HepG2 (cell line): ENCODE results near the gene LINC00632. TPM values are rescaled to one million over a fixed set of nuclear protein-coding genes. Genes with fewer than 3 reads are reported as not detected.

Source experiments
- ATAC-seq: fragments of 200-7000 bp; cut with Tn5 transposase; 3 replicates; pipeline ENCODE4 v1.9.1; 2020; ENCODE audit warnings: mild to moderate bottlenecking, moderate library complexity
- BruUV-seq: library from RNA; stranded (reverse); fragments of 400-500 nt; replicated peaks from 2 replicates; lab custom pipeline; 2021; lab: Mats Ljungman, UMichigan
- CTCF ChIA-PET: fragments of 300-600 bp; formaldehyde crosslinking; extraction: SDS; loops from one replicate; lab custom pipeline; 2021; ENCODE audit warnings: low total read pairs, inconsistent platforms, low intra/inter-chr PET ratio; lab: Yijun Ruan, JAX
- POLR2A ChIA-PET: fragments of 350-600 bp; sonication (Branson Sonifier 250); formaldehyde crosslinking; loops from one replicate; lab custom pipeline; 2020; ENCODE audit warnings: antibody characterized with exemption, inconsistent platforms; lab: Yijun Ruan, JAX
- DNase-seq: peaks from one replicate; pipeline ENCODE4 v3.0.0-alpha.2; 2015; ENCODE audit warnings: low spot score
- FAIRE-seq: peaks from 3 replicates; lab custom pipeline; 2011; peaks lifted over from hg19 to GRCh38; lab: Jason Lieb, UNC
- H2AFZ ChIP-seq: one replicate; pipeline ENCODE4 v1.6.1; 2011; ENCODE audit warnings: low read length, inconsistent platforms
- H3K27ac ChIP-seq: fragments of 300-600 bp; 3 replicates; pipeline ENCODE4 v1.8.0; 2011; ENCODE audit warnings: mixed run types, mild to moderate bottlenecking, mixed read lengths, low read length, inconsistent platforms; ENCODE audit not compliant: insufficient read depth; ENCODE audit errors: extremely low read length
- H3K27me3 ChIP-seq, 2 experiments: fragments of 200-600 bp in 1 of 2; 2 replicates in 1 of 2; 3 replicates in 1 of 2; pipeline versions ENCODE4 v1.6.0 to v1.8.0; 2011; ENCODE audit warnings: low read length in 2 of 2, mild to moderate bottlenecking in 2 of 2, moderate library complexity in 2 of 2, inconsistent platforms in 1 of 2; ENCODE audit not compliant: insufficient read depth in 2 of 2, control insufficient read depth in 1 of 2
- H3K36me3 ChIP-seq, 2 experiments: fragments of 200-600 bp in 1 of 2; replicated peaks in 1 of 2; 2 replicates in 1 of 2; 3 replicates in 1 of 2; pipeline versions ENCODE4 v1.5.1 to v1.8.0; 2011; ENCODE audit warnings: low read length in 2 of 2, inconsistent platforms in 1 of 2; ENCODE audit not compliant: insufficient read depth in 2 of 2, control insufficient read depth in 1 of 2
- H3K4me1 ChIP-seq: 2 replicates; pipeline ENCODE4 v1.5.1; 2012; ENCODE audit warnings: low read length, inconsistent platforms; ENCODE audit not compliant: insufficient read depth
- H3K4me2 ChIP-seq: 2 replicates; pipeline ENCODE4 v1.6.0; 2011; ENCODE audit warnings: low read depth, low read length, inconsistent platforms
- H3K4me3 ChIP-seq, 3 experiments: fragments of 200-600 bp in 1 of 3; sonication (generic), shearing (Covaris generic) in 1 of 3; replicated peaks in 1 of 3; 2 replicates each; pipeline ENCODE4 v1.5.1; 2011 to 2016; ENCODE audit warnings: low read length in 3 of 3, inconsistent platforms in 2 of 3, low read depth in 2 of 3, mild to moderate bottlenecking in 2 of 3, control low read depth in 1 of 3, mixed read lengths in 1 of 3; ENCODE audit not compliant: insufficient read depth in 1 of 3
- H3K79me2 ChIP-seq: one replicate; pipeline ENCODE4 v1.6.1; 2011; ENCODE audit warnings: low read length, inconsistent platforms; ENCODE audit not compliant: insufficient read depth
- H3K9ac ChIP-seq: 2 replicates; pipeline ENCODE4 v1.6.0; 2011; ENCODE audit warnings: mild to moderate bottlenecking, low read depth, low read length, inconsistent platforms; ENCODE audit not compliant: insufficient read depth
- H3K9me3 ChIP-seq: 2 replicates; pipeline ENCODE4 v1.5.1; 2012; ENCODE audit warnings: mild to moderate bottlenecking, low read length
- H4K20me1 ChIP-seq: 2 replicates; pipeline ENCODE4 v1.6.0; 2011; ENCODE audit warnings: inconsistent platforms, mild to moderate bottlenecking, low read length, moderate library complexity; ENCODE audit not compliant: insufficient read depth
- ARNT ChIP-seq: fragments of 450-650 bp; IDR thresholded peaks from 2 replicates; pipeline ENCODE4 v1.6.1; 2017
- MIER3 ChIP-seq: IDR thresholded peaks from 2 replicates; pipeline ENCODE4 v1.6.1; 2016; ENCODE audit warnings: missing compliant biosample characterization, borderline replicate concordance
- MLLT10 ChIP-seq: sonication (generic); formaldehyde crosslinking; IDR thresholded peaks from 2 replicates; pipeline ENCODE4 v1.4.0; 2020; ENCODE audit warnings: missing genetic modification reagents
- WIZ ChIP-seq: sonication (generic); formaldehyde crosslinking; IDR thresholded peaks from 2 replicates; pipeline ENCODE4 v1.5.1; 2020; ENCODE audit warnings: mild to moderate bottlenecking, missing genetic modification reagents
- ZNF281 ChIP-seq: sonication (generic); formaldehyde crosslinking; IDR thresholded peaks from 2 replicates; pipeline ENCODE4 v1.4.0; 2020; ENCODE audit warnings: missing genetic modification reagents, borderline replicate concordance
- ZNF605 ChIP-seq: sonication (generic); formaldehyde crosslinking; IDR thresholded peaks from 2 replicates; pipeline ENCODE4 v1.8.0; 2022; ENCODE audit warnings: mild to moderate bottlenecking, missing genetic modification reagents
- WGBS: methylation state at CpG from one replicate; pipeline ENCODE4 v1.1.6; 2017; ENCODE audit warnings: low lambda C conversion rate; 5-methylcytosine and 5-hydroxymethylcytosine counted together
- in situ Hi-C: cut with HindIII; loops from 2 replicates; pipeline ENCODE4 v1.10.0; 2017; ENCODE audit warnings: low pct_unique_long_range_greater_than_20kb; ENCODE audit not compliant: extremely low pct_ligation_motif_present
- intact Hi-C: fragments of 100-400 bp; cut with micrococcal nuclease; formaldehyde crosslinking; loops from one replicate; pipeline ENCODE4 v1.10.0; 2022; ENCODE audit not compliant: unreplicated experiment
- polyA plus RNA-seq, 8 experiments: library from polyadenylated mRNA; depleted of rRNA in 3 of 8; stranded (reverse) in 7 of 8; unstranded in 1 of 8; fragments of >200 nt; fragmentation: Illumina TruSeq in 4 of 8; extraction: Trizol in 4 of 8; gene quantifications; 2 replicates each; pipeline versions ENCODE4 v1.2.1 to v1.2.3, GENCODE V29; 2011 to 2016; ENCODE audit warnings: low read depth in 4 of 8, missing spikeins in 1 of 8, mixed read lengths in 1 of 8; ENCODE audit not compliant: insufficient read depth in 1 of 8
- total RNA-seq, 5 experiments: library from RNA; depleted of rRNA; stranded (reverse); fragments of >200 nt; fragmentation: Illumina TruSeq; extraction: Trizol; gene quantifications; 2 replicates each; pipeline ENCODE4 v1.2.3, GENCODE V29; 2016; ENCODE audit warnings: low read depth in 1 of 5
- TF ChIP-seq, protein P1 (sequence below): sonication (generic); formaldehyde crosslinking; IDR thresholded peaks from 2 replicates; pipeline ENCODE4 v1.5.1; 2020; ENCODE audit warnings: missing genetic modification reagents, mild to moderate bottlenecking, borderline replicate concordance
- TF ChIP-seq, protein P2 (sequence below): sonication (generic); formaldehyde crosslinking; IDR thresholded peaks from 2 replicates; pipeline ENCODE4 v1.5.1; 2020; ENCODE audit warnings: mild to moderate bottlenecking, missing genetic modification reagents, moderate library complexity
- TF ChIP-seq, protein P3 (sequence below): sonication (generic); formaldehyde crosslinking; conservative IDR thresholded peaks from 2 replicates; pipeline ENCODE4 v1.4.0; 2020; ENCODE audit warnings: missing genetic modification reagents

LINC00632 gene
- total and polyA plus RNA-seq, 2 of the 13 experiments (the other 11 are each of a cell fraction or from before 2014, with no cell fraction given), result 0.13 TPM; not detected in 1

GRCh38 chrX:140804292-140804691 lies 94.7 kb downstream of the LINC00632 start:
- no peak overlapping the region for H3K9ac ChIP-seq
- ATAC-seq (no peak), DNase-seq (no peak), FAIRE-seq (no peak)
- in situ Hi-C loops (no loop called here), intact Hi-C loops (no loop called here)
- no peaks in the 10 kb centered on the region for H4K20me1 ChIP-seq
- no TSS peak for BruUV-seq
- H3K4me3 ChIP-seq, result no peak overlapping the region
- no peaks in the 10 kb centered on the region for H3K4me1 ChIP-seq
- no peak overlapping the region for H3K4me2 ChIP-seq
- TF ChIP-seq, protein P1, sequence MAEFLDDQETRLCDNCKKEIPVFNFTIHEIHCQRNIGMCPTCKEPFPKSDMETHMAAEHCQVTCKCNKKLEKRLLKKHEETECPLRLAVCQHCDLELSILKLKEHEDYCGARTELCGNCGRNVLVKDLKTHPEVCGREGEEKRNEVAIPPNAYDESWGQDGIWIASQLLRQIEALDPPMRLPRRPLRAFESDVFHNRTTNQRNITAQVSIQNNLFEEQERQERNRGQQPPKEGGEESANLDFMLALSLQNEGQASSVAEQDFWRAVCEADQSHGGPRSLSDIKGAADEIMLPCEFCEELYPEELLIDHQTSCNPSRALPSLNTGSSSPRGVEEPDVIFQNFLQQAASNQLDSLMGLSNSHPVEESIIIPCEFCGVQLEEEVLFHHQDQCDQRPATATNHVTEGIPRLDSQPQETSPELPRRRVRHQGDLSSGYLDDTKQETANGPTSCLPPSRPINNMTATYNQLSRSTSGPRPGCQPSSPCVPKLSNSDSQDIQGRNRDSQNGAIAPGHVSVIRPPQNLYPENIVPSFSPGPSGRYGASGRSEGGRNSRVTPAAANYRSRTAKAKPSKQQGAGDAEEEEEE, result no peak
- TF ChIP-seq ZNF281 (CRISPR knock-in tag), result no peak
- no peak for TF ChIP-seq ZNF605 (CRISPR knock-in tag)
- TF ChIP-seq MLLT10 (CRISPR knock-in tag), result no peak
- TF ChIP-seq, protein P2, sequence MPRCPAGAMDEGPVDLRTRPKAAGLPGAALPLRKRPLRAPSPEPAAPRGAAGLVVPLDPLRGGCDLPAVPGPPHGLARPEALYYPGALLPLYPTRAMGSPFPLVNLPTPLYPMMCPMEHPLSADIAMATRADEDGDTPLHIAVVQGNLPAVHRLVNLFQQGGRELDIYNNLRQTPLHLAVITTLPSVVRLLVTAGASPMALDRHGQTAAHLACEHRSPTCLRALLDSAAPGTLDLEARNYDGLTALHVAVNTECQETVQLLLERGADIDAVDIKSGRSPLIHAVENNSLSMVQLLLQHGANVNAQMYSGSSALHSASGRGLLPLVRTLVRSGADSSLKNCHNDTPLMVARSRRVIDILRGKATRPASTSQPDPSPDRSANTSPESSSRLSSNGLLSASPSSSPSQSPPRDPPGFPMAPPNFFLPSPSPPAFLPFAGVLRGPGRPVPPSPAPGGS (CRISPR knock-in tag), result no peak
- no peak for TF ChIP-seq MIER3
- TF ChIP-seq, protein P3, sequence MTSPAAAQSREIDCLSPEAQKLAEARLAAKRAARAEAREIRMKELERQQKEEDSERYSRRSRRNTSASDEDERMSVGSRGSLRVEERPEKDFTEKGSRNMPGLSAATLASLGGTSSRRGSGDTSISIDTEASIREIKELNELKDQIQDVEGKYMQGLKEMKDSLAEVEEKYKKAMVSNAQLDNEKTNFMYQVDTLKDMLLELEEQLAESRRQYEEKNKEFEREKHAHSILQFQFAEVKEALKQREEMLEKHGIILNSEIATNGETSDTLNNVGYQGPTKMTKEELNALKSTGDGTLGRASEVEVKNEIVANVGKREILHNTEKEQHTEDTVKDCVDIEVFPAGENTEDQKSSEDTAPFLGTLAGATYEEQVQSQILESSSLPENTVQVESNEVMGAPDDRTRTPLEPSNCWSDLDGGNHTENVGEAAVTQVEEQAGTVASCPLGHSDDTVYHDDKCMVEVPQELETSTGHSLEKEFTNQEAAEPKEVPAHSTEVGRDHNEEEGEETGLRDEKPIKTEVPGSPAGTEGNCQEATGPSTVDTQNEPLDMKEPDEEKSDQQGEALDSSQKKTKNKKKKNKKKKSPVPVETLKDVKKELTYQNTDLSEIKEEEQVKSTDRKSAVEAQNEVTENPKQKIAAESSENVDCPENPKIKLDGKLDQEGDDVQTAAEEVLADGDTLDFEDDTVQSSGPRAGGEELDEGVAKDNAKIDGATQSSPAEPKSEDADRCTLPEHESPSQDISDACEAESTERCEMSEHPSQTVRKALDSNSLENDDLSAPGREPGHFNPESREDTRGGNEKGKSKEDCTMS (CRISPR knock-in tag), result no peak
- TF ChIP-seq ARNT, result no peak
- no peak for TF ChIP-seq WIZ (CRISPR knock-in tag)
- ChIA-PET POLR2A (no interaction called here), CTCF (no interaction called here)
- no peaks in the 10 kb centered on the region for H3K79me2 ChIP-seq
- no peaks in the 10 kb centered on the region for H3K36me3 ChIP-seq
- no peaks in the 10 kb centered on the region for H3K27me3 ChIP-seq
- H3K9me3 ChIP-seq, result no peaks in the 10 kb centered on the region
- H2AFZ ChIP-seq, result no peak overlapping the region
- no peak overlapping the region for H3K27ac ChIP-seq
- WGBS, result 0% methylated on average over 1 of the region's 1 CpG
